K562 (cell line): ENCODE measurements around the gene NTN4. TPM values are rescaled to one million over a fixed set of nuclear protein-coding genes. Genes with fewer than 3 reads are reported as not detected.

Source experiments
- ATAC-seq: fragments of 200-7000 bp; cut with Tn5 transposase; 3 replicates; pipeline ENCODE4 v1.9.1; 2020; ENCODE audit warnings: moderate library complexity
- BruUV-seq: library from RNA; stranded (reverse); fragments of 400-500 nt; replicated peaks from 2 replicates; lab custom pipeline; 2021; lab: Mats Ljungman, UMichigan
- CTCF ChIA-PET: fragments of 300-600 bp; formaldehyde crosslinking; extraction: SDS; loops from one replicate; lab custom pipeline; 2021; ENCODE audit warnings: low intra/inter-chr PET ratio; lab: Yijun Ruan, JAX
- POLR2A ChIA-PET: fragments of 300-600, 350-650 bp; sonication (Branson Sonifier 250); formaldehyde crosslinking; extraction: SDS; loops from one replicate; lab custom pipeline; 2021; ENCODE audit warnings: antibody characterized with exemption, inconsistent platforms; lab: Yijun Ruan, JAX
- DNase-seq, 4 experiments: peaks; one replicate each; pipeline versions ENCODE4 v3.0.0 to v3.0.0-alpha.2; 2011 to 2018; ENCODE audit warnings: low spot score in 3 of 4, mixed read lengths in 3 of 4; ENCODE audit errors: extremely low read depth in 1 of 4
- FAIRE-seq: peaks from 2 replicates; lab custom pipeline; 2011; peaks lifted over from hg19 to GRCh38; lab: Jason Lieb, UNC
- H2AFZ ChIP-seq: 2 replicates; pipeline ENCODE4 v1.6.0; 2011; ENCODE audit warnings: low read depth, low read length, control low read depth, inconsistent platforms
- H3K27ac ChIP-seq: fragments of 200-600 bp; 3 replicates; pipeline ENCODE4 v1.8.0; 2011; ENCODE audit warnings: low read depth, mild to moderate bottlenecking, control low read depth, inconsistent platforms, low read length, moderate library complexity, mixed read lengths; ENCODE audit errors: extremely low read depth
- H3K27me3 ChIP-seq, 2 experiments: fragments of 300-600 bp in 1 of 2; 2 replicates in 1 of 2; 3 replicates in 1 of 2; pipeline versions ENCODE4 v1.6.0 to v1.8.0; 2011; ENCODE audit warnings: inconsistent platforms in 2 of 2, low read length in 2 of 2, mild to moderate bottlenecking in 1 of 2, mixed read lengths in 1 of 2, moderate library complexity in 1 of 2; ENCODE audit not compliant: control insufficient read depth in 2 of 2, insufficient read depth in 2 of 2
- H3K36me3 ChIP-seq: fragments of 300-600 bp; 3 replicates; pipeline ENCODE4 v1.8.0; 2011; ENCODE audit warnings: mild to moderate bottlenecking, low read length, inconsistent platforms; ENCODE audit not compliant: control insufficient read depth, insufficient read depth
- H3K4me1 ChIP-seq, 2 experiments: fragments of 200-600 bp in 1 of 2; replicated peaks in 1 of 2; 2 replicates in 1 of 2; 3 replicates in 1 of 2; pipeline versions ENCODE4 v1.5.1 to v1.8.0; 2011; ENCODE audit warnings: inconsistent platforms in 2 of 2, low read length in 2 of 2, mild to moderate bottlenecking in 1 of 2, mixed read lengths in 1 of 2, moderate library complexity in 1 of 2; ENCODE audit not compliant: control insufficient read depth in 2 of 2, insufficient read depth in 2 of 2
- H3K4me2 ChIP-seq: 2 replicates; pipeline ENCODE4 v1.6.1; 2011; ENCODE audit warnings: low read length, control low read depth, inconsistent platforms, mixed read lengths; ENCODE audit not compliant: insufficient read depth
- H3K4me3 ChIP-seq: fragments of 200-600 bp; sonication (generic), shearing (Covaris generic); 2 replicates; pipeline ENCODE4 v1.5.1; 2016; ENCODE audit warnings: control low read depth, inconsistent platforms
- H3K79me2 ChIP-seq: fragments of 200-600 bp; 3 replicates; pipeline ENCODE4 v1.8.0; 2011; ENCODE audit warnings: low read length, inconsistent platforms; ENCODE audit not compliant: control insufficient read depth, insufficient read depth
- H3K9ac ChIP-seq, 2 experiments: 2 replicates each; pipeline versions ENCODE4 v1.6.0 to v1.6.1; 2011; ENCODE audit warnings: low read depth in 2 of 2, low read length in 2 of 2, control low read depth in 1 of 2, inconsistent platforms in 1 of 2, mild to moderate bottlenecking in 1 of 2, mixed read lengths in 1 of 2; ENCODE audit not compliant: insufficient read depth in 1 of 2
- H3K9me1 ChIP-seq: one replicate; pipeline ENCODE4 v1.6.0; 2011; ENCODE audit warnings: inconsistent platforms, mild to moderate bottlenecking, low read length, moderate library complexity; ENCODE audit not compliant: control insufficient read depth, insufficient read depth
- H3K9me3 ChIP-seq: replicated peaks from 2 replicates; pipeline ENCODE4 v1.5.1; 2011; ENCODE audit warnings: low read depth, low read length, inconsistent platforms; ENCODE audit not compliant: control insufficient read depth, insufficient read depth
- H4K20me1 ChIP-seq: replicated peaks from 2 replicates; pipeline ENCODE4 v1.6.1; 2011; ENCODE audit warnings: low read length, inconsistent platforms, mixed read lengths; ENCODE audit not compliant: control insufficient read depth, insufficient read depth
- AFF1 ChIP-seq, 2 experiments: fragments of 450-650 bp; IDR thresholded peaks; 2 replicates each; pipeline ENCODE4 v1.6.1; 2018; ENCODE audit warnings: mild to moderate bottlenecking in 2 of 2, low read depth in 1 of 2; ENCODE audit not compliant: partially characterized antibody in 2 of 2
- NEUROD1 ChIP-seq: fragments of 150-350 bp; IDR thresholded peaks from 2 replicates; pipeline ENCODE4 v1.6.1; 2014; ENCODE audit warnings: borderline replicate concordance, low read length, low read depth; ENCODE audit not compliant: partially characterized antibody
- RBM25 ChIP-seq: fragments of 200-400 bp; formaldehyde crosslinking; IDR thresholded peaks from 2 replicates; pipeline ENCODE4 v1.6.1; 2018; ENCODE audit warnings: low read length, low read depth, moderate library complexity; ENCODE audit not compliant: severe bottlenecking
- ZNF146 ChIP-seq: IDR thresholded peaks from one replicate; pipeline ENCODE4 v1.6.1; 2018; ENCODE audit warnings: missing compliant biosample characterization; ENCODE audit not compliant: unreplicated experiment
- WGBS: fragments of 100-300 bp; shearing (Covaris generic); methylation state at CpG from one replicate; pipeline ENCODE4 v1.1.6; 2016; ENCODE audit warnings: low coverage, mixed read lengths; ENCODE audit not compliant: insufficient coverage; ENCODE audit errors: missing lambda C conversion rate; 5-methylcytosine and 5-hydroxymethylcytosine counted together
- in situ Hi-C: fragments of 300-500 bp; cut with MboI; formaldehyde crosslinking; loops from 4 replicates; pipeline ENCODE4 v1.15.0; 2018; ENCODE audit warnings: inconsistent platforms, mixed read lengths
- intact Hi-C: fragments of 100-400 bp; cut with micrococcal nuclease; formaldehyde crosslinking; loops from 2 replicates; pipeline ENCODE4 v1.14.2; 2022
- polyA plus RNA-seq, 8 experiments: library from polyadenylated mRNA; depleted of rRNA in 4 of 8; stranded (reverse) in 5 of 8; unstranded in 3 of 8; fragments of >200 nt; fragmentation: Nextera tagmentation in 2 of 8; fragmentation: Illumina TruSeq in 1 of 8; extraction: Ambion mirVana in 2 of 8; extraction: Trizol in 1 of 8; gene quantifications; 2 replicates each; pipeline versions ENCODE4 v1.2.1 to v1.2.3, GENCODE V29; 2011 to 2014; ENCODE audit warnings: inconsistent platforms in 1 of 8, missing spikeins in 1 of 8
- total RNA-seq, 7 experiments: library from RNA; depleted of rRNA in 6 of 7; stranded (reverse); fragments of >200 nt in 6 of 7; fragmentation: Illumina TruSeq in 2 of 7; extraction: Trizol in 2 of 7; gene quantifications; 2 replicates each; pipeline versions ENCODE4 v1.2.1 to v1.2.3, GENCODE V29; 2011 to 2021; ENCODE audit warnings: low replicate concordance in 1 of 7

The NTN4 gene
- total and polyA plus RNA-seq, 9 of the 15 experiments (the other 6 are each of a cell fraction or from before 2014, with no cell fraction given), result 0.13 TPM; not detected in 8

- H3K36me3 ChIP-seq, result no peaks in the 10 kb centered on the region
- WGBS, result 0% methylated on average over 1 of the region's 1 CpG
- H3K79me2 ChIP-seq, result no peaks in the 10 kb centered on the region
- 0 out of 2 replicates have a peak, but pooled peaks cover 3% of the 10 kb centered on the region for H4K20me1 ChIP-seq
- H3K9ac ChIP-seq, result no peak overlapping the region
- H3K4me2 ChIP-seq, result no peak overlapping the region
- no peaks in the 10 kb centered on the region for H3K9me3 ChIP-seq
- H2AFZ ChIP-seq, result no peak overlapping the region
- no peaks in the 10 kb centered on the region for H3K9me1 ChIP-seq
- CTCF ChIA-PET, result no interaction called here
- TF ChIP-seq RBM25, result peak; percentile 60
- TF ChIP-seq AFF1 (IDR thresholded peaks at IDR 0.05; ENCODE audit: low read depth in 1 of 2, partially characterized antibody in 2 of 2), result no peak
- TF ChIP-seq NEUROD1, result no peak
- peak; percentile 67 for TF ChIP-seq ZNF146 (CRISPR knock-in tag)
- ATAC-seq (no peak), DNase-seq (no peak), FAIRE-seq (no peak)
- in situ Hi-C loops, result no loop called here
- POLR2A ChIA-PET, result no interaction called here
- no TSS peak for BruUV-seq
- intact Hi-C loops, result no loop called here
- H3K4me3 ChIP-seq, result no peak overlapping the region
- H3K4me1 ChIP-seq, result no peaks in the 10 kb centered on the region
- no peak overlapping the region for H3K27ac ChIP-seq
- H3K27me3 ChIP-seq, result peaks cover 3 to 5% of the 10 kb centered on the region in 2 experiments; a peak in 1 of 5 replicates
These were observed 111.9 kb downstream of the NTN4 start for GRCh38 chr12:95678684-95679083.
